GM15510 (cell line): ENCODE data around the gene TSKS.

ENCODE experiments used
- POLR2A ChIP-seq: IDR thresholded peaks from 3 replicates; pipeline ENCODE4 v1.6.1; 2011; ENCODE audit warnings: borderline replicate concordance; ENCODE audit not compliant: insufficient read length; ENCODE audit errors: extremely low read depth

TSKS gene

GRCh38 chr19:49690656-49691242 lies 72.4 kb downstream of the TSKS start, which contains the start of gene CPT1C:
TSS of gene CPT1C (plus strand) at chr19:49691116. CDS start at chr19:49692253, 1,137 bp downstream.
- no peak for TF ChIP-seq POLR2A

- no peak for TF ChIP-seq POLR2A
These were observed 72.9 kb downstream of the TSKS start for GRCh38 chr19:49690079-49690655.
